NCI-H2107 treated with DMSO at 0.1 percent for 48 hours (cell line): Measurements from ENCODE around the gene CCDC27.

Experiments used
- DNase-seq: peaks from one replicate; lab custom pipeline; 2025; ENCODE audit not compliant: unreplicated experiment; lab: John Stamatoyannopoulos, UW

The CCDC27 gene

DNA sequence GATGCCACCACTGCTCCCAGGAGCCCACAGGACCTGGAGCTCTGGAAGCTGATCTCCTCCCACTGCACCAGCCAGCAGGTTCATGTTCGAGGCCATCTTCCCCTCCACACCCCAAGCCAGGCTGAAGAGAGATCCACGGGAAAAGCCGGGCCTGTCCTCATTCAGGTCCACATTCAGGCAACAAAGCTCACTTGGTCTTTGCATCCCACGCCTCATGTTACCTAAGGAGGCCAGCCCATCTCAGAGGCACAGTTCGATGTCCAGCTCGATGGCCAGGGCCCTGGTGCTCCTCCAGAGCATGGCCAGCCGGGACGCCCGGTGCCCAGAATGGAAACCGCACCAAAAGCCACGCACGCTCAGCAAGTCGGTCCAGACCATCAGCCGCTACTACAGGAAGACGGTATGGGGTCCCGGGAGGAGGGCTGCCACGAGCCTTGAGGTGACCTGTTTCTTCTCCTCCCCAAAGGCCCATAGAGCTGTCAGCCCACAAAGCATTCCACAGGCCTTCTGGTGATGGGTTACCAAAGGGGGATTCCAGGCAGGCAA lies at the start of gene CCDC27:
CCDC27 (plus strand) TSS at position 51 of the 546 bp plus-strand sequence; CDS start at position 83, 32 bp downstream.
- DNase-seq = no peak

DNA sequence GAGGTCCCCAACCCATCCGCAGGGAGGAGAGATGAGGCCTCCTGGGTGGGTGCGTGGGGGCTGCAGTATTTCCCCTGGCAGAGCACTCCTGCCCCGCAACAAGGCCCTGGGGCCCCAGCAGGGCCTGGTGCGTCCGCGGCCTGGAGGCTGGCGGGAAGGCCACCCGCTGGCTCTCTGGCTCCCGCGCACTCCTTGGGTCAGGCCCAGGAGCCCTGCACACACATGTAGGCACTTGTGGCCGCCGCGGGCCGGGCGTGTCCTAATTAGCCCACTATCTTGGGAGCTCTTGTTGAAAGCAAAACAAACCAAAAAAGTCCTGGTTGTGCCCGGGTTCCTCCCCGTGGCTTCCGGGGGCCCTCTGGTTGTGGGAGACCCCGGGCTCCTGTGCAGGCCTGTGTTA lies 49.7 kb upstream of the CCDC27 start:
- DNase-seq = no peak

DNA sequence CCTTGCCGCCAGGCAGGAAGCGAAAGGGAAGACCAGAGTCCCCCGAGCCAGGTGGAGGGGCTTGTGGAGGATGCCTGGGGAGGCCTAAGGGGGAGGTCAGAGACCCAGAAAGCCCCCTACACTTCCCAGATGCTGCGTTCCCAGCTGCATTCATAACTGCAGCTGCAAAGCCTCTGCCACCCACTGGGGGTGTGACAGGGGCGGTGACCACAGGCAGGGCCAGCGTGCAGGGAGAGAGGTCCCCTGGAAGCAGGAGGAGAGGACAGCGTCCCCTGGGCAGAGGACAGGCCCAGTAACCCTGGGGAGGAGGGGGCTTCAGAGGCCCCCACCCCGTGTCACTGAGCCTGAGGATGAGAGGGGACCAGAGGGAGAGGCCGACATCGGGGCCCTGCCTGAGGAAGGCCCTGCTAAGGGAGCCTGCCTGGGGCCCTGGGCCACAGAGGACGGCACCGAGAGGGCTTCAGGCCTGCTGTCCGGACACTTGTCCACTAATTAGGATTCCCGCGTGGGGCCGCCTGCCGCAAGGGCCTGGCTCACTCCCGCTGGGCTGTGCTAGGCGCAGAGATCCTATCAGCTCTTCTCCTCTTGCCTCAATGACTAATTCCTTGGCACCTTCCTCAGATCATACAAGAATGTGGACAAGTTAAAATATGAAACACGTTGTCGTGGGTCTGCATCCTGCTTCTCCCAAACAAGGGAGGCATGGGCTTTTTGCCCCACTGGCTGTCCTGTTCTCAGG lies 49.1 kb upstream of the CCDC27 start:
- no peak for DNase-seq

DNA sequence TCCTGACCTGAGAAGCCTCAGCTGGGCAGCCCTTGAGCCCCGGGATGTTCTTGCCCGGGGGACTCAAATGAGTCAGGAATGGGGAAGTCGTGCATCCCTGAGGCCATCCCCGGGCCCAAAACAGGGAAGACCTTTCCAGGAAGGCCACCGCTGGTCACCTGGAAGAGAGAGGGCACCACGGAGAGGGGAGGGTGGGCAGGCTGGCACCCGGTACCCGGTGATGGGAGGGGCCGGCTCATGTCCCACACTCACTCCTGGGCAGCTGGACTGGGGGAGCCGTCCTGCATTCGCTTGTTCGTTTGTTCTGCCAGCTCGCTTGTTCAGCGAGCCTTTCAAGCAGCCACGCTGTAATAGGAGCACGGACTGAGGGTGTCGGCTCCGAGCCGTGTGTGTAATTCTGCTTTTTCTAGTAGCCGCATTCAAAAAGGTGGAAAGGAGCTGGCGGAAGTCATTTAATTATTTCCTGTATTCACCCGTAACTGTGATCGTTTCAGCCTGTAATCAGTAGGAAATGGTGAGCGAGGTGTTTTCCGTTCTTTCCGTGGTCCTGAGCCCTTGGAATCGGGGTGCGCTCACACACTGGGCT lies 48.4 kb upstream of the CCDC27 start:
- DNase-seq = no peak

DNA sequence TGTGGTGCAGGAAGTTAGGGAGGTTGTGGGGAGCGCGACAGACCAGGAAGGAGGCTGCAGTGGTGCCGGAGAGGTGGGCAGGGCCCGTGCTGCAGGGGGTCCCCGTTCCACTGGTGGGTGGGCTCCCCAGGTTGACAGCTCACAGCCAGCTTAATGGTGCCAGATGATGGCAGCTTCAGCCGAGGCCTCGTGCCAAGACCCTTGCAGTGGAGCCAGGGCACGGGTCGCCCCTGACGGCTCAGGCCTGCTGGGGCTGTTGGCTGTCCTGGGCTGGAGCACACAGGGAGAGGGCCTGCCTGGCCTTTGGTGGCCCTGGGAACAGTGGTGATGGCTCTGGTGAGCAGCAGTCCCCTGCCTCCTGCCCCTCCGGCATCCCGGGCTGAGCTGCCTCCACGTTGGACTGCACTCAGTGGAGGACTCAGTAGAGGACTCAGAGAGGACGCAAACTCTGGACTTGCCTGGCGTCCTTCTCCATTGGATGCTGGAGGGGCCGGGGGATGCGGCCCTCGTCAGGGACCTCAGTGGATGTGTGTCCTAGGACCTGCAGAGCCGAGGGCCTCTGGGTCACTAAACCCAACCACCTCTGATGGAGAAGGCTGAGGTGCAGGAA lies 46.8 kb upstream of the CCDC27 start:
- DNase-seq = no peak

DNA sequence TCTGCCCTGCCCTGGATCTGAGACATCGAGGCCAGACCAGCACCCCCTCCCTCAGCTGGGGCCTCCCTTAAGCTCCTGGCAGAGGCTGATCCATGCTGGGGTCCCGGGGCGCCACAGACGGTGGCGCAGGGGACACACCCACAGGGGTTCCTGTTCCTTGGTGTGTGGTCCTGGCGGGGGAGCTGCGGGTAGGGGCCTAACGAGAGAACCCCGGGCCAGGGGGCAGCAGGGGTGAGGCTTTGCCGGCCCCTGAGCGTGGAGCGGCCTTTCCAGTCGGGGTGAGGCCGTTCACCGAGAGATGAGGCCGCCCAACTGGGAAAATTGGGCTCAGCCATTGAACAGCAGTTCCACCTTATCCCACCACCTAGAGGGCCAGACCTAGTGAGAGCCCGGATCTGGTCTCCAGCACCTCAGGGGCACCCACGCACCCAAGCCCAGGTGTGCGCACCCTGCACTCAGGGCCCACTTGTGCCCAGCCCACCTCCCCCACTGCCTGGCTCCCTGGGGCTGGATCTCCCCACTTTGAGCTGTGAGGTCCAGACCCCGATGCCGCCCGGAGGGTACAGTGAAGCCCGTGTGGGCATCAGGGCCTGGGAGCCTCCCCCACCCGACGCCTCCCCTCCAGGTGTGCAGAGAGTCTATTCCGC lies 45.5 kb upstream of the CCDC27 start:
- no peak for DNase-seq

DNA sequence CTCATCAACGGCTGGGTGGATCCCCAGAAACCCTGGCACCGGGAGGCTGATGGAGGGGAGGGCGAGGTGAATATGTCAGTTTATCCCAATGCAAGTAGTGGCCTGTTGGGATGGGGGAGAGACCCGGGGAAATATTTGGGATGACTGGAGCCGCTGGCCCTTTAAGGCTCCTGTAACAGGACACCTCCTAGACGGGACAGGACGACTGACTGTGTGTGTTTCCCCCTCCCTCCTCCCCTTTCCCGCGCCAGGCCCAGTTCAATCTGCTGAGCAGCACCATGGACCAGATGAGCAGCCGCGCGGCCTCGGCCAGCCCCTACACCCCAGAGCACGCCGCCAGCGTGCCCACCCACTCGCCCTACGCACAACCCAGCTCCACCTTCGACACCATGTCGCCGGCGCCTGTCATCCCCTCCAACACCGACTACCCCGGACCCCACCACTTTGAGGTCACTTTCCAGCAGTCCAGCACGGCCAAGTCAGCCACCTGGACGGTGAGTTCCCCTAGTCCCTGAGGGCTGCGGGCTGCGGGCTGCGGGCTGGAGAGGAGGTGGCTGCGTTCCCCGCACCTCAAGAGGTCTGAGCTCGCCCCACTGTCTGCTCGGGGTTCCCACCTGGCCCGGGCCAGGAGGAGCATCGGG lies 44.8 kb upstream of the CCDC27 start:
- no peak for DNase-seq

DNA sequence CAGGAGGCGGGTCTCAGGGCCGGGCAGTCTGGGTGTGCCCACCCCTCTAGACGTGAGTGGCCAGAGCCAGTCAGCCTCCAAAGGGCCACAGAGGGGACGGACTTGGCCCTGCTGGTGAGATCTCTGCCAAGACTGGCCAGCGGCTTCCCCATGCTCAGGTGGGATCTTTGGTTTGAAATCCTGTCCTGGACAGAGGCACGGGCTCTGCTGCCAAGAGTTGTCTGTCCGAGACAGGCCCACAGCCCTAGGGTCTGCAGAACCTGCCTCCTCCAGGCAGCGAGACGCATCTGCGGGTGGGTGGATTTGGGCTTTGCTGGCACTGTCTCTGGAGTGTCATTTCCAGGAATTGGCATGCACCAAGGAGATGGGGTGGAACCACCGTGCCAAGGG lies 44.3 kb upstream of the CCDC27 start:
- DNase-seq = no peak

DNA sequence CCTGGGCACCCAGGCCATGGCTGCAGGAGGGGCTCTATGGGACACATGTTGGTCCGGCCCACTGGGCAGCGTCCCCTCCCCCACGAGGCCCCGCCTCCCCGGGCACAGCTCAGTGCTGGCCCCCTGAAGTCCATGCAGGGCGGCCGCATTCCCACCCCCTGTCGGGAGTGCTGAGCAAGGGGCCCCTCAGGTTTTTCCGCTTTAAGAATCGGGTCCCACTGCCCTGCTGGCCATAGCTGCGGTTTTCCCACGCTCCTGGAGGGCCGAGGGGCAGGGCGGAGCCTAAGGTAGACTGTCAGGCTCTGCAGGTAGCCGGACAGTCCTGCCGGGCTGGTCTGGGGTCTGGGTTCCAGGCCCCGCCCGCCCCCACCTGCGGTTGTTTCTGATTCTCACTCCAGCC lies 43.5 kb upstream of the CCDC27 start:
- DNase-seq = no peak

DNA sequence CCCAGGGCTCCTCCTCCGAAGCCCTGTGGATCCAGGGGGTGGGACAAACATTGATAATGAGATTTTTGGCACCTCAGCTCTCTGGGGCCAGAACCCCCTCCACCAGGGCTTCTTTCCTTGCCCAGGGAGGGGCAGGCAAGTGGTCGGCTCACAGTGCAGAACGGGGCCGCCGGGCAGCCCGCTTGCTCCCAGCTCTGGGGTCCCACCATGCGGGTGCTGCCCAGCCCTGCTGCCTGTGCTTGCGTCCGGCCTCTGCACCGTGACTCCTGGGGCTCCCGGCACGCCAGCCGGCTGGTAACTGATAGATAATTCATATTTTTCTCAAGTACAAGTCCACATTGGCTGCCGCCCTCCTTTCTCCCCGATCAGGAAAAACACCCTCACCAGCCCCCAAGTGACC lies 42.0 kb upstream of the CCDC27 start:
- DNase-seq = no peak

DNA sequence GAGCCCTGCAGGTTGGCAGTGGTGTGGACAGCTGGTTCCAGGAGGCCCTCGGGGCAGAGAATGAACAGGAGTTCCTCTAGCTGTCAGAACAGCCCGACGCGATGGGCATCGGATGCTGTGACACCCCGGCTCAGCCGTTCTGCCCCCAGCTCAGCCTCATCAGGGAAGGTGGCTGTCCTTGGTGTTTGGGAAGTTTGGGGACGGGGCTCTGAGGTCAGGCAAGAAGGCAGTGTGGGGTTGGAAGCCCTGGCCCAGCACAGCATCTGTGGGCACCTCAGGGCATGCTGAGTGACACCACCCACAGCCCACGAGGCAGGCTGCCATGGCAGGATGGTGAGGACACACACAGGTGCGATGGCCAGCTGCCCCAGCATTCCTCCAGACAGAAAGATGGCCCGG lies 40.9 kb upstream of the CCDC27 start:
- DNase-seq = no peak

DNA sequence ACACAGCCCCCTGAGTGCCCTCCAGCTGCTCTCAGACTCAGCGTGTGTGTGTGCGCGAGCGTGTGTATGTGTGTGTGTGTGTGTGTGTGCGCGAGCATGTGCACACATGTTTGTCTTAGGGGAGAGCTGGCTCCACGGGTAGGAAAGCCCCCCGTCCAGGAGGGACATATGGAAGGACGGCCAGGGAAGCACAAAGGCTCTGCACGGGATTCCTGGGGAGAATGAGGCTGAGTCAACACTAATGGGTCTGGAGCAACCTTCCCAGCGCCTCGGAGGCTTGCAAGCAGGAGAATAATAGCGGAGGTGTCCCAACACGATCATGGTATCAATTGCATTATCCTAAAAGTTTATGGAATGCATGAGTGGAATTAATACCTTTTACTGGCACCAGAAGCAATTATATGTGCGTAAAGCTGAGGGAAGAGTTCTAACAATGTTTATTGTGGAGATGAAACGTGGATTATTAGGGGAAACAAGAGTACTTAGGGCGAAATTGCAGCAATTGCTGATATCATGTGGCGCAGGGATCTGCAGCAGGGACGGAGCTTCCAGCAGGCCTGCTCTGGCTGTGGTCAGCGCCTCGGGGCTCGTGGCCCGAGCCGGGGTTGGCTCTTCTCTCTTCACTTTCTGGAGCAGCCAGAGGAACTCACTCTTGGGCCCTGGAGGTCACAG lies 40.3 kb upstream of the CCDC27 start:
- DNase-seq = no peak

DNA sequence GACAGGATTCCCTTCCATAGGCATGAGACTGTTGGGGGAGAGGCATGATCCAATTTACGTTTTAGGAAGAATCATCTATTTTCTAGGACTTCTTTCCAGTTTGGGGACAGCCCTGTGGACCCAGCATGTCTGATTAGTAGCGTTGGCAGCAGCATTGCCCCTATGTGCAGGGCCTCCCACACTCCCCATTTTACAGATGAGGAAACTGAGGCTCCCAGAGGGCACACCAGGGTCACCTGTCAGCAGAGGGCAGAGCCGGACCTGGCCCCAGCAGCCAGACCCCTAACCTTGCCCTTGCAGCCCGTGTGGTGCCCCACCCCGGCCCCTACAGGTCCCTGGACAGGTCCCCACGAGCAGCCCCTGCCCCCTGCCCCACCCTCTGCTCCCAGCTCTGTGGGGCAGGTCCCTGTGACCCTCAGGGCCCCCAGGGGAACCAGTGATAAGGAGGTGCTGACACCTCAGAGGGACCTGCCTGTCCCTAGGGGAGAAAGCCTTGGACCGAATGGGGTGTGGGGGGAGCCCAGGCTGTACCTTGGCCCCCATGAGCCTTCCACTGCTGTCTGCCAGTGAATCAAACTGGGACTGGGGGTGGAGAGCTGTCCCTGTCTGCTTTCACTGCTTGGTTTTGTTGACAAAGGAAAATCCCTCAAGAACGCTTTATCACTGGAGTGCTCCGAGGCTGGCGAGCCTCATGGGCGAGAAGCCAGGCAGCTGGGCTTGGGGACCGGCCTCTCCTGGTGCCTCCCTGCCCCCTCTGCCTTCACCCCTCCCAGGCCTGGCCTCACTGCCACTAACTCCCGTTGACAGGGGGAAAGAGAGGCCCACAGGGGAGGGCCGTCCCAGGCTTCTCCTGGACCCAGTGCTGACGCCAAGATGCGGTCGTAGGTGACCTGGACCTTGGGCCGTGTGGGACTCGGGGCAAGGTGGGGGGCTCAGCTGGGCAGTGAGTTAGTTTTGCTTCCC lies 39.4 kb upstream of the CCDC27 start:
- DNase-seq = no peak

DNA sequence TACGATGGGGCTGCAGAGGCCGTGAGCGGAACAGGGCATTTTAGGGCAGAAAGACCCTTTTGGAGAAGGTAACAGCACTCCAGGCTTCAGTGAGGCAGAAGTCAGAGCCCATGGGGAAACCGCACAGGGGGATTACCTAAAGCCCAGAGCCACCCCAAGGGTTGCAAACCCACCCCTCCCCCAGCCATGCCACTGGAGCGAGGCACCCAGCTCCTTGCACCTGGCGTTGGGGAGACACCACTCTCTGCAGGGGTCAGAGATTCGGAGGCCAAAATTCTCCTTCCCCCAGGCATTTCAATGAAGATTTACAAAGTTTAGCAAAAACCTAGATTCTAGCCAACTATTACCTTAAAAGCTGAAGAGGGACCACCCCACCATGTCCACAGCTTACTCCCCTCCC lies 38.4 kb upstream of the CCDC27 start:
- no peak for DNase-seq

DNA sequence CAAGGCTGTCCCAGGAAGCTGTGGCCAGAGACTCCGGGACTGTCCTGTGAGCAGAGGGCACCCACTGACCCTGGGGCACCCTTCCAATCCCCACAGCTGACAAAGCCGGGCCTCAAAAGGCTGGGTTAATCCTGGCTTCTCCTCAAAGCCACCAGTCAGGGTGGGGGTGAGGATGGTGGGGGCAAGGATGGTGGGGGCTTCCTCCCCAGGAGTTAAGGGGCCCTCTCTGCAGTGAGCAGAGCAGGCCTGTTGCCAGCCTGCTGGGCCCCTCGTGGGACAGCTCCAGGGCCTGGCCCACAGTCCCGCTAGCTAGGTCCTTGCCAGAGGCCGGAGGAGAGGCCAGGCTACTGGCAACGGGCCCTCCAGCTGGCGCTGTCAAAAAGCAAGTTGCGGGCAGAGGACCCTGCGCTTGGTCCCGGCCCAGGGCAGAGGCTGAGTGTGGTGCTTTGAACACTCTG lies 37.9 kb upstream of the CCDC27 start:
- no peak for DNase-seq

DNA sequence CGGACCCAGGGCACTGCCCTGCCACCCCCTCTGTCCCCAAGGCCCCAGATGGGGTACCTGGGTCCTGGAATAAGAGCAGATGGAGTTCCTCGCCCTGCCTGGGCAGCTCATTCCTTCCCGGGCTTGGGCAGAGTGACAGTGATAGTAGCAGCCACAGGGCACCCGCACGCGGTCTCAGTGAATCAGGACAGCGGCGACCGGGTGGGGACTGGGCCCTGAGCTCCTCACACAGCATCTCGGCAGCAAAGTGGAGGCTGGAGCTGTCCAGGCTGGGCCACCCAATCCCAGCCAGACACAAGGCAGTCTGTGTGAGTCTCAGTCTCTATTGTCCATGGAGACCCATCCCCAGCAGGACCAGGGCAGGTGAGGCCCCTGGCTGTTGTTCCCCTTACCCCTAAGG lies 37.4 kb upstream of the CCDC27 start:
- DNase-seq = no peak

DNA sequence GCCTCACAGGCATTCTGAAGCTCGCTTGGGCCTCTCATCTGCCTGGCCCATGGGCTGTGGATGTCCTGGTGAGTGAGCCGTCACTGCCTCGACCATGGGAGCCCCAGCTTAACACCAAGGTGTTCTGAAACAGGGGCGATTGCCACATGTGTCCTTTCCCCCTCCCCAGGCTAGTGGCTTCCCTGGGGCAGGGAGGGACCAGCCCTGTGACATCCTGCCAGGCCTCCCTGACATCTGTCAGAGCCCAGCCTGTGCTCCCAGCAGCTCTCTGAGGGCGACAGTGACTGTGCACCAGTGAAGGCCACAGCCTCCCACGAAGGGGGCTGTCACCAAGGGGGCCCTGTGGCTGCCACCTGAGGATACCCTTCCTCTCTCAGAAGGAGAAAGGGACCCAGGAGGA lies 35.9 kb upstream of the CCDC27 start:
- DNase-seq = no peak

DNA sequence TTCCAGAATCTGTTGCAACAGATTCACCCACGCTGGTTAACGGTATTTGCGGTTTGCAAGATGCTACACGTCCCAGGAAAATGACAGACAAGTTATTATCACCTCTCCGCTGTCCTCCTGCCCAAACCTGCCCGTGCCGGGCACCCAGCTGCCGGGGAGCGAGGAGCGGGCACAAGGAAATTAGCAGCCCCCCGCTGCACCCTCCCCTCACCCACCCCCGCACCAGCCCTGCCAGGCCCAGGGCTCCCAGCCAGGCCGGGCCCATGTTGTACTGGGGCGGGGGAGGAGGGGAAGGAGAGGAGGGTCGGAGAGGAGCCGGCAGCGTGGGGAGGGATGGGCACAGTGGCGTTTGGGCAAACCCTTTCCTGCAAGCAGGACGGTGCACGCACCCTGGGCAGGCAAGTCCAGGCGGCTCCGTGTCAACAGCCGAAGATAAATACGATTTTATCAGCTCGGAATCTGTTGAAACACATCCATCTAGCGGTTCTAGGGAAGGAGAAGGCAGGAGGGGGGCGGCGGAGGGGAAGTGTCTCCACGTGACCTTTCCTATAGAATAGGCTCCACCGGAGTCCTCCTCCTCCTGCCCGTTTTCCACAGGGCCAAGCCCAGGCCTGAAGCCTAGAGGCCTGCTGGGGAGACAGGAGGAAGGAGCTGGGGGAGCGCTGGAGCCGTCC lies 35.1 kb upstream of the CCDC27 start:
- no peak for DNase-seq
